Ishikawa (cell line): ENCODE data around the gene CUBN.

ENCODE experiments used
- CEBPB ChIP-seq: IDR thresholded peaks from 2 replicates; pipeline ENCODE4 v1.6.1; 2012
- CREB1 ChIP-seq: IDR thresholded peaks from 2 replicates; pipeline ENCODE4 v1.6.1; 2012; ENCODE audit warnings: low read depth
- EGR1 ChIP-seq: IDR thresholded peaks from 2 replicates; pipeline ENCODE4 v1.6.1; 2012
- EP300 ChIP-seq: IDR thresholded peaks from 2 replicates; pipeline ENCODE4 v1.6.1; 2012; ENCODE audit warnings: borderline replicate concordance
- FOXM1 ChIP-seq: IDR thresholded peaks from 2 replicates; pipeline ENCODE4 v1.6.1; 2012; ENCODE audit warnings: low read depth, borderline replicate concordance
- NFIC ChIP-seq: IDR thresholded peaks from 2 replicates; pipeline ENCODE4 v1.6.1; 2012
- RAD21 ChIP-seq: IDR thresholded peaks from 2 replicates; pipeline ENCODE4 v1.6.1; 2012; ENCODE audit warnings: low read depth
- TAF1 ChIP-seq: IDR thresholded peaks from 2 replicates; pipeline ENCODE4 v1.6.1; 2012; ENCODE audit warnings: low read depth, mild to moderate bottlenecking
- TCF12 ChIP-seq: IDR thresholded peaks from 2 replicates; pipeline ENCODE4 v1.6.1; 2012; ENCODE audit warnings: low read depth
- TEAD4 ChIP-seq: IDR thresholded peaks from 2 replicates; pipeline ENCODE4 v1.6.1; 2012
- YY1 ChIP-seq: IDR thresholded peaks from 2 replicates; pipeline ENCODE4 v1.6.1; 2012; ENCODE audit warnings: low read depth
- ZBTB7A ChIP-seq: IDR thresholded peaks from 2 replicates; pipeline ENCODE4 v1.6.1; 2012; ENCODE audit warnings: low read depth
- TF ChIP-seq, protein P1 (sequence below): IDR thresholded peaks from 2 replicates; pipeline ENCODE4 v1.6.1; 2012
- TF ChIP-seq, protein P2 (sequence below): IDR thresholded peaks from 2 replicates; pipeline ENCODE4 v1.6.1; 2012; ENCODE audit warnings: low read depth, mild to moderate bottlenecking
- TF ChIP-seq, protein P3 (sequence below): IDR thresholded peaks from 2 replicates; pipeline ENCODE4 v1.6.1; 2012

CUBN gene

DNA sequence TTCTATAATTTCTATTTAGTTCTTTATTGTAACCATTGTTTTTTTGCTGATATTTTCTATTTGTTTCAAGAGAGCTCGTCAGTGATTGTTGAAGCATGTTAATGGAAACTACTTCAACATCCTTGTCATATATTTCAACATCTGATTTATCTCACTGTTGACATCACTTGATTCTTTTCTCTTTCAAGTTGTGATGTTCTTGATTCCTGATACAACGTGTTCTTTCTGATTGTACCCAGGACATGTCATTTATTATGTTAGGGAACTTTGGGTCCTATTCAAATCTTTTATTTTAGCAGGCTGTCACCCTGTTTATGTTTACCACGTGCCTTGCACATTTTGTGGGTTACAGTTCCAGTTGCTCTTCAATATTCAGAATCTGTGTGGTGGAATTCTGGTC is 232.6 kb downstream of the CUBN start:
- no peak for TF ChIP-seq RAD21
- TF ChIP-seq FOXM1, result no peak
- TF ChIP-seq NFIC, result no peak

DNA sequence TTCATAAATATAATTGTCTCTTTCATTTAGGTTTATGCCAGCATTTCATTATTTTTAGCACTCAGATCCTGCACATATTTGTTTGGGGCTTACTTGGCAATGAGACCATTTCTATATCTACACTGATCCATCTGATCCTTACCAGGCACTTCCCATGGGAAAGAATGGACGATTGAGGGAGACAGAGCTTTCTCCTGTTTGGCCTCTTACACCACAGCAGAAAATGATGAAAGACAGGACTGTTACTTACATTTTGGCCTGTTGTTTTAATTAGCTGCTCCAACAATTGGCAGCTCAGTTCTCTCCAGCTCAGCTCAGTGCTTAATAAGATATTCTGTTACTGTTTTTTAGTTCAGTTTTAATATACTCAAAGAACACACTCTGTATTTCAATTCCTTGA is 234.8 kb downstream of the CUBN start:
- TF ChIP-seq EP300 (no peak), TAF1 (no peak), RAD21 (no peak), YY1 (no peak), CREB1 (no peak), FOXM1 (no peak), NFIC (no peak), TEAD4 (no peak), CEBPB (no peak), TCF12 (no peak), ZBTB7A (no peak)
- TF ChIP-seq, protein P1, sequence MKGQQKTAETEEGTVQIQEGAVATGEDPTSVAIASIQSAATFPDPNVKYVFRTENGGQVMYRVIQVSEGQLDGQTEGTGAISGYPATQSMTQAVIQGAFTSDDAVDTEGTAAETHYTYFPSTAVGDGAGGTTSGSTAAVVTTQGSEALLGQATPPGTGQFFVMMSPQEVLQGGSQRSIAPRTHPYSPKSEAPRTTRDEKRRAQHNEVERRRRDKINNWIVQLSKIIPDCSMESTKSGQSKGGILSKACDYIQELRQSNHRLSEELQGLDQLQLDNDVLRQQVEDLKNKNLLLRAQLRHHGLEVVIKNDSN, result no peak
- TF ChIP-seq, protein P2, sequence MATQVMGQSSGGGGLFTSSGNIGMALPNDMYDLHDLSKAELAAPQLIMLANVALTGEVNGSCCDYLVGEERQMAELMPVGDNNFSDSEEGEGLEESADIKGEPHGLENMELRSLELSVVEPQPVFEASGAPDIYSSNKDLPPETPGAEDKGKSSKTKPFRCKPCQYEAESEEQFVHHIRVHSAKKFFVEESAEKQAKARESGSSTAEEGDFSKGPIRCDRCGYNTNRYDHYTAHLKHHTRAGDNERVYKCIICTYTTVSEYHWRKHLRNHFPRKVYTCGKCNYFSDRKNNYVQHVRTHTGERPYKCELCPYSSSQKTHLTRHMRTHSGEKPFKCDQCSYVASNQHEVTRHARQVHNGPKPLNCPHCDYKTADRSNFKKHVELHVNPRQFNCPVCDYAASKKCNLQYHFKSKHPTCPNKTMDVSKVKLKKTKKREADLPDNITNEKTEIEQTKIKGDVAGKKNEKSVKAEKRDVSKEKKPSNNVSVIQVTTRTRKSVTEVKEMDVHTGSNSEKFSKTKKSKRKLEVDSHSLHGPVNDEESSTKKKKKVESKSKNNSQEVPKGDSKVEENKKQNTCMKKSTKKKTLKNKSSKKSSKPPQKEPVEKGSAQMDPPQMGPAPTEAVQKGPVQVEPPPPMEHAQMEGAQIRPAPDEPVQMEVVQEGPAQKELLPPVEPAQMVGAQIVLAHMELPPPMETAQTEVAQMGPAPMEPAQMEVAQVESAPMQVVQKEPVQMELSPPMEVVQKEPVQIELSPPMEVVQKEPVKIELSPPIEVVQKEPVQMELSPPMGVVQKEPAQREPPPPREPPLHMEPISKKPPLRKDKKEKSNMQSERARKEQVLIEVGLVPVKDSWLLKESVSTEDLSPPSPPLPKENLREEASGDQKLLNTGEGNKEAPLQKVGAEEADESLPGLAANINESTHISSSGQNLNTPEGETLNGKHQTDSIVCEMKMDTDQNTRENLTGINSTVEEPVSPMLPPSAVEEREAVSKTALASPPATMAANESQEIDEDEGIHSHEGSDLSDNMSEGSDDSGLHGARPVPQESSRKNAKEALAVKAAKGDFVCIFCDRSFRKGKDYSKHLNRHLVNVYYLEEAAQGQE, result no peak

DNA sequence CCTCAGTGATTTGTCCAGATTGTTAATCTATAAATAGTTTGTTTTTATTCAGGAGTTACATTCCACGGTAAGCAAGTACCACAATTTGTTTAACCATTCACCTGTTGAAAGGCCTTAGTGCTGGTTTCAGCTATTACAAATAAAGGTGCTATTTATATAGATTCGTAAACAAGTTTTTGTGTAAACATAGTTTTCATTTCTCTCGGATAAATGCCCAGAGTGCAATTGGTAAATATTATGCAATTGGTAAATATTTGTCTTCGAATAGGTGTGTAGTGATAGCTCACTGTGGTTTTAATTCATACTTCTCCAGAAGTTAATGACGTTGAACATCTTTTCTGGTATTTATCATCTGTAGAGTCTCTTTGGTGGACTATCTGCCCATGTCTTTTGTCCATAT is 235.9 kb downstream of the CUBN start:
- TF ChIP-seq, protein P1, result no peak
- no peak for TF ChIP-seq CREB1
- no peak for TF ChIP-seq NFIC
- no peak for TF ChIP-seq ZBTB7A
- TF ChIP-seq FOXM1, result no peak
- no peak for TF ChIP-seq RAD21
- TF ChIP-seq YY1, result no peak
- TF ChIP-seq CEBPB, result no peak
- TF ChIP-seq, protein P3, sequence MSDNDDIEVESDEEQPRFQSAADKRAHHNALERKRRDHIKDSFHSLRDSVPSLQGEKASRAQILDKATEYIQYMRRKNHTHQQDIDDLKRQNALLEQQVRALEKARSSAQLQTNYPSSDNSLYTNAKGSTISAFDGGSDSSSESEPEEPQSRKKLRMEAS, result no peak
- no peak for TF ChIP-seq TEAD4
- TF ChIP-seq, protein P2, result no peak
- TF ChIP-seq TAF1, result no peak
- no peak for TF ChIP-seq EP300
- no peak for TF ChIP-seq TCF12
- no peak for TF ChIP-seq EGR1

DNA sequence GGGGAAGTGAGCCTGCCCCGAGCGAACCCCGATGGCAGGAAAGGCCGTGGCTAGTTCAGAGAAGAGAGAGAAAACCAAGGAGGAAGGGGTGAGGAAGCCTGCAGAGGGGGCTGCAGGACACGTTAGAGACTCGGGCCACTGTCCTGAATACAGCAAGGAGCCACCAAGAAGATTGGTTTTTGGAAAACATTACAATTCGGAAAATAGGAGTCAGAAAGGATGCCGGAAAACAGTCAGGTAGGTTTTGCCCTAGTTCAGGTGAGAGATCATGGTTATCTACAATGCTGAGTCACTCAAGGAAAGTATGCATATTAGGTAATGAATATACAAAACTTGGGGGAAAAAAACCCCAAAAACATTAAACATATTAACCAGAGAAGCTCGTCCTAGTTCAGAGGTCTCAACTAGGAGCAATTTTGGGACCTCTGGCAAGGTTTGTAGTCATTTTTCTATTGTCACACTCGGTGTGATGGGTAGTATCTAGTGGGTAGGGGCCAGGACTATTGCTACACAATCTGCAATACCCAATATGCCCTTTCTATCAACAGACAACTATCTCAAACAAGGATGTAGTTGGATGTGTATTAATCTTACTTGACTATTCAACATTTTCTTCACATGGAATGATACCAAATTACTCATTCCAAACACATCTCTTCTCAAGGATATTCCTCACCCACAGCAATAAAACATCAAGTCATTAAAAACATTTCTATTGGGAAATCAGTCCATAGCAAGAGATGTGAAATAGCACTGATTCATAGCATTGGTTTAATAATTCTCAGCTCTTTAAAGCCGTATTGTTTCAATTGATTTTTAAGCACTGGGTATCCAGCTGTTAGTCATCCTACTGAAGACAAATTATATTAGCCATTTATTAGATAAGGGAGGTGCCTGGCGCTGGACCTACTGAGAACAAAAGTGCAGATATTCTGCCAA is 238.0 kb downstream of the CUBN start:
- TF ChIP-seq TAF1 (no peak), FOXM1 (no peak), YY1 (no peak), ZBTB7A (no peak), EGR1 (no peak), CEBPB (no peak), RAD21 (no peak), NFIC (no peak), EP300 (no peak), CREB1 (no peak), TCF12 (no peak)
- TF ChIP-seq, protein P3, result no peak
- TF ChIP-seq, protein P2, result no peak
- TF ChIP-seq, protein P1, result no peak
